GM21737 (cell line): ENCODE measurements around the gene SIRPG.
"Not testable (repeated sequence)": the region's sequence is repeated elsewhere in the genome, so short reads cannot be mapped to it uniquely, and the experiment has no call there.

Experiments
- ATAC-seq: cut with Tn5 transposase; IDR thresholded peaks from one replicate; pipeline ENCODE4 v1.9.1; 2021; ENCODE audit warnings: mild to moderate bottlenecking, moderate library complexity; ENCODE audit not compliant: unreplicated experiment

SIRPG gene

GRCh38 chr20:1608678-1609347 lies 48.8 kb downstream of the SIRPG start:
- ATAC-seq: not testable (repeated sequence)

GRCh38 chr20:1600736-1601135 lies 56.8 kb downstream of the SIRPG start:
- no peak for ATAC-seq

GRCh38 chr20:1595333-1595732 lies 62.2 kb downstream of the SIRPG start:
- ATAC-seq: no peak

- no peak for ATAC-seq
These were observed 68.8 kb downstream of the SIRPG start for GRCh38 chr20:1588533-1589460.

- no peak for ATAC-seq
These were observed 69.6 kb downstream of the SIRPG start for GRCh38 chr20:1587781-1588532.

GRCh38 chr20:1579488-1579887 lies 78.1 kb downstream of the SIRPG start:
- ATAC-seq: no peak
